Stimulated activated CD8-positive, alpha-beta memory T cell treated with anti-CD3 and anti-CD28 coated beads, Interleukin-7, amount 100 ng/mL, for 4 hours (primary cell): Measurements from ENCODE around the gene TEKT5.

Experiments
- DNase-seq, 2 donors: peaks; one replicate each; pipeline ENCODE4 v3.0.0-alpha.2; 2020; ENCODE audit warnings: low read depth in 2 of 2

The TEKT5 gene

GRCh38 chr16:10579965-10580882 lies 114.5 kb downstream of the TEKT5 start, which contains the start of gene EMP2:
Gene EMP2 (minus strand): TSS chr16:10580598. CDS start chr16:10547617, 32,981 bp downstream.
- DNase-seq, result no peak

- no peak for DNase-seq
Observed at GRCh38 chr16:10579575-10579964, 115.2 kb downstream of the TEKT5 start.

- no peak for DNase-seq
Observed at GRCh38 chr16:10578474-10579316, 116.0 kb downstream of the TEKT5 start.
